Neutrophil (primary cell): ENCODE results near the gene ICAM4.
"Not testable (repeated sequence)": the region's sequence is repeated elsewhere in the genome, so short reads cannot be mapped to it uniquely, and the experiment has no call there.

Source experiments
- H3K27ac ChIP-seq: fragments of 200-600 bp; sonication (generic); 2 replicates; pipeline ENCODE4 v1.5.1; 2016; ENCODE audit warnings: mild to moderate bottlenecking, moderate library complexity
- H3K27me3 ChIP-seq: fragments of 200-600 bp; sonication (generic); 2 replicates; pipeline ENCODE4 v1.6.0; 2016; ENCODE audit warnings: mild to moderate bottlenecking
- H3K36me3 ChIP-seq: fragments of 200-600 bp; sonication (generic); 2 replicates; pipeline ENCODE4 v1.5.1; 2017
- H3K4me1 ChIP-seq, 2 experiments: fragments of 200-600 bp in 1 of 2; sonication (generic) in 1 of 2; 1 replicate in 1 of 2; 2 replicates in 1 of 2; pipeline versions ENCODE4 v1.5.1 to v1.6.1; 2013 to 2016; ENCODE audit warnings: low read depth in 1 of 2, low read length in 1 of 2, mild to moderate bottlenecking in 1 of 2, moderate library complexity in 1 of 2; ENCODE audit not compliant: control insufficient read depth in 1 of 2, insufficient read depth in 1 of 2
- H3K4me3 ChIP-seq, 2 experiments: fragments of 200-600 bp in 1 of 2; sonication (generic) in 1 of 2; 1 replicate in 1 of 2; 2 replicates in 1 of 2; pipeline ENCODE4 v1.5.1; 2013 to 2016; ENCODE audit warnings: low read depth in 1 of 2, low read length in 1 of 2, mild to moderate bottlenecking in 1 of 2, moderate library complexity in 1 of 2
- H3K9me3 ChIP-seq: fragments of 200-600 bp; sonication (generic); 2 replicates; pipeline ENCODE4 v1.5.1; 2016
- CTCF ChIP-seq: fragments of 200-600 bp; sonication (generic); IDR thresholded peaks from 2 replicates; pipeline ENCODE4 v1.5.1; 2016; ENCODE audit warnings: antibody characterized with exemption

Gene ICAM4

GRCh38 chr19:10335352-10335985 is 48.7 kb downstream of the ICAM4 start:
- H3K4me3 ChIP-seq = peak overlapping the region in 1 of 2 experiments; percentile 81

GRCh38 chr19:10336725-10337124 is 50.0 kb downstream of the ICAM4 start:
- H3K4me3 ChIP-seq = peak overlapping the region; percentile 5 to 81
- not testable (repeated sequence) for H3K9me3 ChIP-seq, H3K27me3 ChIP-seq
- H3K36me3 ChIP-seq = peaks cover 58% of the 10 kb centered on the region
- H3K4me1 ChIP-seq = peaks cover 72 to 86% of the 10 kb centered on the region in 2 experiments
- H3K27ac ChIP-seq = peak overlapping the region; percentile 87

More at GRCh38 chr19:10335352-10335985, 48.7 kb downstream of the ICAM4 start:
- Histone ChIP-seq H3K36me3 (peaks cover 62% of the 10 kb centered on the region), H3K27ac (peak overlapping the region; percentile 87), H3K27me3 (no peaks in the 10 kb centered on the region), H3K9me3 (peaks cover 3% of the 10 kb centered on the region), H3K4me1 (peaks cover 67 to 83% of the 10 kb centered on the region in 2 experiments)
- TF ChIP-seq CTCF = no peak
